Adrenal gland (tissue), 5 donors: ENCODE results near the gene KIFC1.

Source experiments
- CTCF ChIP-seq, 6 experiments: fragments of 450-650 bp in 4 of 6; fragments of 200-600 bp in 2 of 6; sonication (generic) in 1 of 6; IDR thresholded peaks; 1 replicate in 5 of 6; 2 replicates in 1 of 6; pipeline versions ENCODE4 v1.5.1 to v1.8.0; 2016 to 2021; ENCODE audit warnings: antibody characterized with exemption in 6 of 6, mild to moderate bottlenecking in 2 of 6, moderate library complexity in 1 of 6
- POLR2A ChIP-seq, 2 donors: fragments of 450-650 bp; IDR thresholded peaks; one replicate each; pipeline ENCODE4 v1.6.1; 2017; ENCODE audit warnings: antibody characterized with exemption in 2 of 2, mild to moderate bottlenecking in 2 of 2, moderate library complexity in 1 of 2
- donor health status: DM: no; HTN: no; CAD: no.

GRCh38 chr6:33383427-33384185, 8.0 kb upstream of the KIFC1 start:
- TF ChIP-seq CTCF (IDR thresholded peaks at IDR 0.05) (no peak), POLR2A (IDR thresholded peaks at IDR 0.05) (no peak)
